Stimulated activated naive B cell treated with anti-CD40 and anti-IgM and Interleukin-4, amounts not matched to agents 10 μg/mL and 1 μg/mL and 100 μg/mL, for 72 hours (primary cell): Measurements from ENCODE around the gene NR6A1.
A peak's percentile ranks its signal among the peaks of the same experiment; 100 is the strongest.

Source experiments
- ATAC-seq, 2 donors: fragments of 150-1000 bp; cut with Tn5 transposase; replicated peaks; 2 replicates each; pipeline ENCODE4 v1.10.0; 2021; ENCODE audit warnings: moderate library complexity in 1 of 2
- DNase-seq: peaks from one replicate; pipeline ENCODE4 v3.0.0; 2021
- H3K27ac Mint-ChIP-seq: one replicate; pipeline ENCODE4 v1.8.0; 2022; ENCODE audit warnings: mild to moderate bottlenecking, mixed read lengths
- H3K27me3 Mint-ChIP-seq, 2 donors: one replicate each; pipeline ENCODE4 v1.8.0; 2022; ENCODE audit warnings: mixed read lengths in 2 of 2
- H3K36me3 Mint-ChIP-seq, 2 donors: one replicate each; pipeline ENCODE4 v1.8.0; 2022; ENCODE audit warnings: mixed read lengths in 2 of 2, mild to moderate bottlenecking in 1 of 2
- H3K4me1 Mint-ChIP-seq, 2 donors: one replicate each; pipeline ENCODE4 v1.8.0; 2022; ENCODE audit warnings: mixed read lengths in 2 of 2, mild to moderate bottlenecking in 1 of 2
- H3K4me3 Mint-ChIP-seq, 2 donors: one replicate each; pipeline ENCODE4 v1.8.0; 2022; ENCODE audit warnings: mild to moderate bottlenecking in 2 of 2, mixed read lengths in 2 of 2, moderate library complexity in 1 of 2
- H3K9me3 Mint-ChIP-seq, 2 donors: one replicate each; pipeline ENCODE4 v1.8.0; 2022; ENCODE audit warnings: mixed read lengths in 2 of 2, mild to moderate bottlenecking in 1 of 2

Gene NR6A1

DNA sequence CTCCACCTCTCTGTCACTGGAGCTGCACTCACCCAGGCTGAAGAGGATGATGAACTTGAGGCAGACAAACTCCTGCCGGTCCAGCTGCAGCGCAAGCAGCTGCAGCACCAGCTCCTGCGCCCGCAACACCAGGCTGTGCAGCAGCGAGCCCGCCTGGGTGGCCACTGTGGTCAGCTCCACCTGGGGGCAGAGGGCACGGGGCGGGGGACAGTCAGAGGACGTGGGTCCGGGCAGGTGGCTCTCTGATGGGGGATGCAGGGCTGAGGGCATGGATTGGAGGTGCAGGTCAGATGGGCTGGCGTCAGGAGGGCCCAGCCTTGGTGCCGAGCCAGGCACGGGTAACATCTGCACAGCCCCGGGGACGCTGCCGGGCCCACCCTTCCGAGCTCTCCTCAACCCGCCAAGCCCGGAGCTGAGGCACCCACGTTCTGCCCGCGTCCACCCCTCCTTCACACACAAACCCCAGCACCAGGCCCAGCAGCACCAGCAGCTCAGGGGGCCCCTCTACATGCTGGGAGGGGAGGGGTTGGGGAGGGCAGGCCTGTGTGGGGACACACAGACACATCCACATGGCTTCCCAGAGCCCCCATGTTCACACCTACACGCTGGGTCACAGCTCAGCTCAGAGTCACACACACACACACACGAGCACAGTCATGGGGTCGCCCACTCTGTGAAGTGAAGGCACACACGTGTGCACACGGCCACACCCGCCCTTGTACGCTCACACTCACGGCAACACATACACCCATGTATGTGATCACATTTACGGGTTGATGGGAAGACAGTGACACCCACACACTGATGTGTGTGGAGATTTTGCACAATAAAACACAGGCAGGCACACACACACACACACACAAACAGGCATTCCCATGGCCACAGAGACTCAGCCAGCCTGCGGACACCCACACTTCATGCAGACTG is 279.8 kb downstream of the NR6A1 start:
- peaks cover 8 to 11% of the 10 kb centered on the region in 2 donors for H3K4me1 Mint-ChIP-seq
- H3K36me3 Mint-ChIP-seq, result no peaks in the 10 kb centered on the region
- peaks cover 11 to 21% of the 10 kb centered on the region in 2 donors for H3K27me3 Mint-ChIP-seq
- H3K4me3 Mint-ChIP-seq, result no peak overlapping the region
- no peaks in the 10 kb centered on the region for H3K9me3 Mint-ChIP-seq
- ATAC-seq (no peak), DNase-seq (no peak)
- no peak overlapping the region for H3K27ac Mint-ChIP-seq

- no peaks in the 10 kb centered on the region for H3K4me1 Mint-ChIP-seq
- peaks cover 17 to 18% of the 10 kb centered on the region in 2 donors for H3K27me3 Mint-ChIP-seq
- no peaks in the 10 kb centered on the region for H3K9me3 Mint-ChIP-seq
- no peaks in the 10 kb centered on the region for H3K36me3 Mint-ChIP-seq
- no peak overlapping the region for H3K4me3 Mint-ChIP-seq
- DNase-seq (no peak), ATAC-seq (no peak)
- H3K27ac Mint-ChIP-seq, result no peak overlapping the region
These were observed 281.1 kb downstream of the NR6A1 start for GRCh38 chr9:124490004-124490403.

GRCh38 chr9:124489222-124489621 is 281.9 kb downstream of the NR6A1 start:
- ATAC-seq, result no peak
- H3K27ac Mint-ChIP-seq, result no peak overlapping the region
- H3K36me3 Mint-ChIP-seq, result no peaks in the 10 kb centered on the region
- no peak overlapping the region for H3K4me3 Mint-ChIP-seq
- peaks cover 17 to 18% of the 10 kb centered on the region in 2 donors for H3K27me3 Mint-ChIP-seq
- H3K4me1 Mint-ChIP-seq, result no peaks in the 10 kb centered on the region
- no peak for DNase-seq
- no peaks in the 10 kb centered on the region for H3K9me3 Mint-ChIP-seq

DNA sequence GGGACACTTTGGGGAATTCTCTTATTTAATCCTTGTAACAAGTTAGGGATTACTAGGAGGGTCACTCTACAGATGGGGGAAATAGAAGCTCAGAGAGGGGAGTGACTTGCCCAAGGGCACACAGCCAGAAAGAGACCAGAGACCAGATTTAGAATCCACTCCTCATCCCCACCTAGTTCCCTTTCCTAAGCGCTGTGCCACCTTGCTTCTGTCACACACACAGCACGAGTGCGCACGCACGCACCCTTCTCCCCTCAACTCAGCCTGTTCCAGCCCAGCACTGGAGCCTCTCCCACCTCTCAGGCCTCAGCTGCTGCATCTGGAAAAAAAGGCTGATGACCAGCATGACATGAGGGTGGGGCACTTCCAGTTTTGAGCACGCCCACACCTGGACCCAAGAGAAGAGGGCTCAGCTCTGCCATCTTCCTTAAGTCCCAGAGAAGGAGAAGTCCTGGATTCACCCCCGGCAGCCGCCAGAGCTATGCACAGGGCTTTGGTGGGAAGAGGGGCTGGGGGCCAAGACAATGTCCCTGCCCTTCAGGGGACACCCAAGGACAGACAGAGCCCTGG is 282.4 kb downstream of the NR6A1 start:
- no peak overlapping the region for H3K4me3 Mint-ChIP-seq
- peaks cover 0 to under 1% of the 10 kb centered on the region in 2 donors for H3K9me3 Mint-ChIP-seq
- no peak for ATAC-seq
- no peaks in the 10 kb centered on the region for H3K36me3 Mint-ChIP-seq
- no peaks in the 10 kb centered on the region for H3K4me1 Mint-ChIP-seq
- DNase-seq, result no peak
- H3K27ac Mint-ChIP-seq, result no peak overlapping the region
- H3K27me3 Mint-ChIP-seq, result peaks cover 18 to 20% of the 10 kb centered on the region in 2 donors

DNA sequence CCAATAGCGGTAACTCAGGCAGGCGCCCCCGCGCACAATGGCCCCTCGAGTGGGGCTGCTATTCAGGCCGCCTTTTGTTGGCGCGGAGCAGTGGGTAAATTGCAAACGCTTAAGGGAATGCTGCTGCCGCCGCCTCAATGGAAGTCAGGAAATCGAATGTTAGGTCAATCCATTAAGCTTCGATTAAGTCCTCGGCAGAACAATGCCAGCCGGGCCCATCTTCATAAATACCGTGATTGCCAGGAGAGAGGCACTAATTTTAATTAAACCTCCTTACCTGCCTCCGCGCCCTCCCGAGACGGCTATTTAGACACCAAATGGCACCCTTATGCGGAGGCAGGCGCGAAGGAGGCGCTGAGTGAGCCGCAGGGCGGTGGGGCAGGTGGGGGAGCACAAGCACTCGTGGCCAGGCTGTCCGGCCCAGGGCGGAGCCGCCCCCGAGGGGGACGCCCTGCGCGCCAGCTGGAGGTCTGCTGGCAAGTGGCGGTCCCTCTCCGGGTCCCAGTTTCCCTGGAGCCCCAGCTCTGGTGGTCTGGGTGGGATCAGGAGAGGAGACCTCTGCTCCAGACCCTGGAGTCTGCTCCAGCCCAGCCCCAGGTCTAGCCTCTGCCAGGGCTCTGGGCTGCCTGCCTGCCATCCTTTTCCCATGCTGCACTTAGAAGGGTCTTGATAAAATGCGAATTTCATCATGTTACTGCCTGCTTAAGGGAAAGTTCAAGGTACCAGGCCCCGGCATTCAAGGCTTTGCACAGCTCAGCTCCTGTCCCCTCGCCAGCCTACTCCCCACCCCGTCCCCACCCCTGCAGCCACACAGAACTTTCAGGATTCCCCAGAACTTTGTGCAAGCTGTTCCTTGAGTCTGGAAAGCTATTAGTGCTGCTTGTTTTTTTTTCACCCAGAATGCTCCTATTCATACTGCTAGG is 283.6 kb downstream of the NR6A1 start:
- ATAC-seq, result no peak
- Mint-ChIP-seq H3K9me3 (peaks cover 3 to 5% of the 10 kb centered on the region in 2 donors), H3K4me1 (no peaks in the 10 kb centered on the region), H3K36me3 (no peaks in the 10 kb centered on the region), H3K27me3 (peaks cover 26 to 29% of the 10 kb centered on the region in 2 donors), H3K27ac (no peak overlapping the region), H3K4me3 (no peak overlapping the region)
- no peak for DNase-seq

GRCh38 chr9:124486778-124487259 is 284.3 kb downstream of the NR6A1 start:
- Mint-ChIP-seq H3K9me3 (peaks cover 3 to 5% of the 10 kb centered on the region in 2 donors), H3K36me3 (no peaks in the 10 kb centered on the region), H3K27me3 (peaks cover 26 to 29% of the 10 kb centered on the region in 2 donors), H3K4me3 (no peak overlapping the region), H3K27ac (no peak overlapping the region), H3K4me1 (no peaks in the 10 kb centered on the region)
- ATAC-seq (no peak), DNase-seq (no peak)

DNA sequence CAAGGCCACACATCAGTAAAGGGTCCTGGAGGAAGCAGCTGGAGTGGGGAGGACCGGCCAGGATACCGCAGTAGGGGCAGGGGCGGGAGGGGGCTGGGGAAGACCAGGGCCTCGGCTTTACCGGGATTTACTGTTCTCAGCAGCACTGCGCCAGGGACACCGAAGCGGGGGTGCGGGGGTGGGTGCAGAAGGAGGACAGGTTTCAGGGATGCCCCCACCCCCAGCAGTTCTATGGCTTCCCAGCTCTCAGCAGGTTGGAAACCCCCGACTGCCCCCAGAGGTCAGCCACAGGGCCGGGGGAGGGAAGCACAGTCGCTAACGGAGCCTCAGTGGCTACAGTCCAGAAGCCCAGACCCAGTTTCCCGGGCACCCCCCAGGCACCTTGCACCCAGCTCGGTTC is 285.2 kb downstream of the NR6A1 start:
- ATAC-seq, result no peak
- Mint-ChIP-seq H3K4me3 (no peak overlapping the region), H3K4me1 (no peaks in the 10 kb centered on the region), H3K9me3 (peaks cover 3 to 5% of the 10 kb centered on the region in 2 donors), H3K27ac (no peak overlapping the region), H3K36me3 (no peaks in the 10 kb centered on the region), H3K27me3 (peaks cover 22 to 29% of the 10 kb centered on the region in 2 donors)
- DNase-seq, result no peak

GRCh38 chr9:124485201-124485600 is 285.9 kb downstream of the NR6A1 start:
- H3K27me3 Mint-ChIP-seq, result peaks cover 22 to 33% of the 10 kb centered on the region in 2 donors
- H3K27ac Mint-ChIP-seq, result no peak overlapping the region
- no peaks in the 10 kb centered on the region for H3K36me3 Mint-ChIP-seq
- no peak overlapping the region for H3K4me3 Mint-ChIP-seq
- H3K4me1 Mint-ChIP-seq, result peaks cover 0 to 2% of the 10 kb centered on the region in 2 donors
- H3K9me3 Mint-ChIP-seq, result peaks cover 3 to 5% of the 10 kb centered on the region in 2 donors
- DNase-seq (no peak), ATAC-seq (no peak)

DNA sequence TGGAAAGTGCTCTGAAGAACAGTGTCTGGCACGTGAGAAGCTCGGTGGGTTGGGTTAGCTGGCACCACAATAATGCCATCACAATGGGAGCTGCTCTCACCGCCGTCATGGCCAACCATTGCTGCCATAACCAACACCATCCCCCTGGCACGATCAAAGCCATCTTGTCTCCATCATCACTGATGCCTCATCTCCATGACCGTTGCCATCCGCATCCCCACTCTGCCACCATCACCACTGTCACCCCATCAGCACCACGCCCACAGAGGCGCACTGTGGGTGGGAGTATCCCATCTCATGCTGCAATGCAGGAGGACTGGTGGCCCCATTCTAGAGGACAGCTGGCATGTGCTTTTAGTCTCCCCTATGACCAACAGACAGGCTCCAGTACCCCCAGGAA is 287.6 kb downstream of the NR6A1 start:
- no peaks in the 10 kb centered on the region for H3K36me3 Mint-ChIP-seq
- DNase-seq (no peak), ATAC-seq (no peak)
- no peak overlapping the region for H3K4me3 Mint-ChIP-seq
- peaks cover 32 to 40% of the 10 kb centered on the region in 2 donors for H3K27me3 Mint-ChIP-seq
- H3K27ac Mint-ChIP-seq, result no peak overlapping the region
- peaks cover 0 to 5% of the 10 kb centered on the region in 2 donors for H3K4me1 Mint-ChIP-seq
- peaks cover 3 to 5% of the 10 kb centered on the region in 2 donors for H3K9me3 Mint-ChIP-seq

DNA sequence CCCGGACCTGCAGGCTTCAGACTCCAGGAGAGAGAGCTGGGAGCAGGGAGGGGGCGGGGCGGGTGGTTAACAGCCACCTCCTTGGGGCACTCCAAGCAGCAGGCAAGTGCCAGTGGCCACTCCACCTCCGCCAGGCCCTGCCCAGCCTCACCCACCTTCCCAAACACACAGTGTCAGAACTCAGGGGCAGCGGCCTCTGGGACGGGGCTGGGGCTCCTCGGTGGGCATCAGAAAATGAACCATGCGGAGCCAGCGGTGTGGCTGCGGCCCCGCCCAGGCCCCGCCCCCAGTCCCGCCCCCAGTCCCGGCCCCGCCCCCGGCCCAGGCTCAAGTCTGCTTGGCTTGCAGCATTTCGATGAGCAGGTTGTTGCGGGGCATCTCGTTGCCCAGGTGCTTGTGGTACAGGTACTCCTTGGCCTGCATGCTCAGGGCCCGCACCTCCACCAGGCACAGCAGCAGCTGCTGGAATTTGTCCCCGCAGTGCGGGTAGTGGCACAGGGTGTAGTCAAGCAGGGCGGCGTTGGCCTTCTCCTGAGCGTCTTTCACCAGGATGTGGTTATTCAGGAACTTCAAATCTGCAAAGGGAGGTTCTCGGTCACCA is 288.6 kb downstream of the NR6A1 start:
- Mint-ChIP-seq H3K36me3 (no peaks in the 10 kb centered on the region), H3K27me3 (peaks cover 33 to 46% of the 10 kb centered on the region in 2 donors), H3K27ac (no peak overlapping the region), H3K9me3 (peaks cover 3 to 5% of the 10 kb centered on the region in 2 donors), H3K4me3 (no peak overlapping the region), H3K4me1 (peaks cover 0 to 5% of the 10 kb centered on the region in 2 donors)
- no peak for DNase-seq
- ATAC-seq, result no peak

- no peaks in the 10 kb centered on the region for H3K36me3 Mint-ChIP-seq
- ATAC-seq, result no peak
- H3K27me3 Mint-ChIP-seq, result peaks cover 37 to 57% of the 10 kb centered on the region in 2 donors
- H3K4me1 Mint-ChIP-seq, result peaks cover 1 to 5% of the 10 kb centered on the region in 2 donors
- H3K27ac Mint-ChIP-seq, result no peak overlapping the region
- H3K9me3 Mint-ChIP-seq, result peaks cover 3 to 5% of the 10 kb centered on the region in 2 donors
- no peak for DNase-seq
- no peak overlapping the region for H3K4me3 Mint-ChIP-seq
These were observed 290.0 kb downstream of the NR6A1 start for GRCh38 chr9:124481115-124481514.

- Mint-ChIP-seq H3K36me3 (no peaks in the 10 kb centered on the region), H3K4me3 (no peak overlapping the region), H3K4me1 (peaks cover 1 to 5% of the 10 kb centered on the region in 2 donors), H3K27me3 (peaks cover 37 to 56% of the 10 kb centered on the region in 2 donors), H3K9me3 (peaks cover 3 to 5% of the 10 kb centered on the region in 2 donors), H3K27ac (no peak overlapping the region)
- peak; percentile 45 to 49 for ATAC-seq
- DNase-seq, result no peak
These were observed 290.5 kb downstream of the NR6A1 start for GRCh38 chr9:124480621-124480981.

- Mint-ChIP-seq H3K4me3 (no peak overlapping the region), H3K36me3 (no peaks in the 10 kb centered on the region), H3K9me3 (peaks cover 3 to 5% of the 10 kb centered on the region in 2 donors), H3K27ac (no peak overlapping the region), H3K27me3 (peaks cover 41 to 56% of the 10 kb centered on the region in 2 donors), H3K4me1 (peaks cover 1 to 5% of the 10 kb centered on the region in 2 donors)
- no peak for DNase-seq
- ATAC-seq, result no peak
These were observed 291.0 kb downstream of the NR6A1 start for GRCh38 chr9:124479947-124480620.
